HCT116 (cell line): ENCODE results near the gene PRMT5. TPM values are rescaled to one million over a fixed set of nuclear protein-coding genes. Genes with fewer than 3 reads are reported as not detected.

Source experiments
- ATAC-seq: fragments of 200-7000 bp; cut with Tn5 transposase; 2 replicates; pipeline ENCODE4 v1.9.1; 2020; ENCODE audit warnings: mild to moderate bottlenecking, moderate library complexity
- BruUV-seq: library from RNA; stranded (reverse); fragments of 400-500 nt; replicated peaks from 2 replicates; lab custom pipeline; 2021; lab: Mats Ljungman, UMichigan
- CTCF ChIA-PET: fragments of 300-600 bp; sonication (Branson Sonifier 250); formaldehyde crosslinking; loops from one replicate; lab custom pipeline; 2021; ENCODE audit warnings: antibody characterized with exemption; lab: Charles Lee
- POLR2A ChIA-PET: fragments of 300-600, 350-600 bp; sonication (Branson Sonifier 250); formaldehyde crosslinking; loops from one replicate; lab custom pipeline; 2021; ENCODE audit warnings: antibody characterized with exemption; lab: Charles Lee
- RAD21 ChIA-PET, 2 experiments: fragments of 300-600 bp; sonication (Branson Sonifier 250); formaldehyde crosslinking; loops; one replicate each; lab custom pipeline; 2023; ENCODE audit warnings: low total read pairs in 2 of 2; ENCODE audit not compliant: uncharacterized antibody in 2 of 2, unreplicated experiment in 2 of 2, low non-redundant PET in 1 of 2; lab: Charles Lee
- DNase-seq: peaks from one replicate; pipeline ENCODE4 v3.0.0-alpha.2; 2010; ENCODE audit warnings: low read depth, low spot score
- H2AFZ ChIP-seq: fragments of 200-600 bp; shearing (Covaris generic), sonication (generic); 2 replicates; pipeline ENCODE4 v1.6.1; 2017; ENCODE audit warnings: low read depth, mixed run types, mixed read lengths, antibody characterized with exemption, low read length; ENCODE audit not compliant: poor library complexity, severe bottlenecking
- H3K27ac ChIP-seq: 2 replicates; pipeline ENCODE4 v1.5.1; 2012; ENCODE audit warnings: low read depth, low read length
- H3K27me3 ChIP-seq: fragments of 200-600 bp; sonication (generic); 2 replicates; pipeline ENCODE4 v1.6.1; 2016; ENCODE audit warnings: mixed run types, low read length, mixed read lengths; ENCODE audit not compliant: insufficient read depth
- H3K36me3 ChIP-seq, 2 experiments: fragments of 200-500 bp in 1 of 2; fragments of 200-600 bp in 1 of 2; sonication (Bioruptor generic) in 1 of 2; sonication (generic) in 1 of 2; 2 replicates each; pipeline versions ENCODE4 v1.5.1 to v1.6.1; 2014 to 2016; ENCODE audit warnings: low read length in 2 of 2, inconsistent platforms in 1 of 2, mixed read lengths in 1 of 2, mixed run types in 1 of 2; ENCODE audit not compliant: insufficient read depth in 2 of 2, control insufficient read depth in 1 of 2
- H3K4me1 ChIP-seq, 2 experiments: fragments of 200-600 bp in 1 of 2; sonication (generic) in 1 of 2; 2 replicates each; pipeline versions ENCODE4 v1.5.1 to v1.6.1; 2012 to 2017; ENCODE audit warnings: low read length in 2 of 2, inconsistent platforms in 1 of 2, mild to moderate bottlenecking in 1 of 2, mixed read lengths in 1 of 2, mixed run types in 1 of 2, moderate library complexity in 1 of 2; ENCODE audit not compliant: insufficient read depth in 2 of 2, control insufficient read depth in 1 of 2
- H3K4me2 ChIP-seq: fragments of 200-600 bp; sonication (generic); 2 replicates; pipeline ENCODE4 v1.6.1; 2017; ENCODE audit warnings: mixed run types, low read length, mixed read lengths
- H3K4me3 ChIP-seq, 2 experiments: fragments of 200-600 bp in 1 of 2; sonication (generic) in 1 of 2; replicated peaks in 1 of 2; 2 replicates each; pipeline ENCODE4 v1.5.1; 2011 to 2016; ENCODE audit warnings: low read length in 2 of 2, control low read depth in 1 of 2, low read depth in 1 of 2, mild to moderate bottlenecking in 1 of 2, mixed read lengths in 1 of 2, mixed run types in 1 of 2
- H3K79me2 ChIP-seq: fragments of 200-600 bp; sonication (generic); 2 replicates; pipeline ENCODE4 v1.6.1; 2017; ENCODE audit warnings: mild to moderate bottlenecking, mixed run types, low read length, moderate library complexity, mixed read lengths; ENCODE audit not compliant: insufficient read depth
- H3K9ac ChIP-seq: fragments of 200-600 bp; sonication (generic); 2 replicates; pipeline ENCODE4 v1.6.1; 2016; ENCODE audit warnings: low read length, mixed read lengths
- H3K9me2 ChIP-seq: fragments of 200-600 bp; sonication (generic), shearing (Covaris generic); 2 replicates; pipeline ENCODE4 v1.6.1; 2017; ENCODE audit warnings: mixed run types, mild to moderate bottlenecking, moderate library complexity; ENCODE audit not compliant: insufficient read depth
- H3K9me3 ChIP-seq, 2 experiments: fragments of 200-500 bp in 1 of 2; fragments of 200-600 bp in 1 of 2; sonication (Bioruptor generic) in 1 of 2; sonication (generic) in 1 of 2; 2 replicates each; pipeline ENCODE4 v1.6.1; 2014 to 2017; ENCODE audit warnings: low read length in 2 of 2, mixed read lengths in 2 of 2, inconsistent platforms in 1 of 2, low read depth in 1 of 2, mild to moderate bottlenecking in 1 of 2, mixed run types in 1 of 2, moderate library complexity in 1 of 2; ENCODE audit not compliant: control insufficient read depth in 1 of 2, insufficient read depth in 1 of 2
- H4K20me1 ChIP-seq: fragments of 200-600 bp; sonication (generic), shearing (Covaris generic); 2 replicates; pipeline ENCODE4 v1.6.1; 2017; ENCODE audit warnings: mixed run types, mild to moderate bottlenecking, moderate library complexity; ENCODE audit not compliant: insufficient read depth
- CBX3 ChIP-seq: IDR thresholded peaks from 2 replicates; pipeline ENCODE4 v1.6.1; 2012; ENCODE audit warnings: low read depth
- FOSL1 ChIP-seq: IDR thresholded peaks from 2 replicates; pipeline ENCODE4 v1.6.1; 2012; ENCODE audit warnings: low read depth
- SP1 ChIP-seq: IDR thresholded peaks from 2 replicates; pipeline ENCODE4 v1.6.1; 2012; ENCODE audit warnings: low read depth
- ZFX ChIP-seq: fragments of 450-650 bp; IDR thresholded peaks from 2 replicates; pipeline ENCODE4 v1.6.1; 2017
- intact Hi-C: fragments of 100-400 bp; cut with micrococcal nuclease; formaldehyde crosslinking; loops from 2 replicates; pipeline ENCODE4 v1.10.0; 2022
- total RNA-seq: library from RNA; stranded (reverse); gene quantifications from one replicate; pipeline ENCODE4 v1.2.1, GENCODE V29; 2021; ENCODE audit not compliant: unreplicated experiment
- TF ChIP-seq, protein P1 (sequence below): IDR thresholded peaks from 2 replicates; pipeline ENCODE4 v1.6.1; 2011; ENCODE audit warnings: mild to moderate bottlenecking, low read length, moderate library complexity; ENCODE audit not compliant: insufficient replicate concordance; ENCODE audit errors: extremely low read depth

PRMT5 gene
- total RNA-seq, 1 experiment from 2014 or later = 186 TPM

DNA sequence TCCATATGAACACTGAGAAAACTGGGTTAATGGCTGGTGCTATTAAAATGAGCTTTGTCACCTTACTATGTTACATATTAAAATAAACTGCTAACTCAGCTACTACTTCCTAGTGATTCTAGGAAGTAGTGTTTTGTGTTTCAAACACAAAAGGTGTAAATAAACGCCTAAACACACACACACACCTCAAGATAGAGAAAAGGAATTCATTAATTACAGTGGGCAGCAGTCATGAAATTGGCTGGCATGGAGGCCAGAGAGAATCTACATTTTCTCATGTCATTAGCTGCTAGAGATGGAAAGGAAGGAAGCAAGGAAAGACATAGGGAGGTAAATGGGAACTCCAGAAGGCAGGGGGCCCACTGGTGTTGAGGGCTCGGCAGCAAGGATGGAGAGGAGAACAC lies 787 bp upstream of the PRMT5 start:
- Histone ChIP-seq H3K9ac (peak overlapping the region; percentile 90), H3K36me3 (peaks cover 13 to 21% of the 10 kb centered on the region in 2 experiments), H3K27me3 (no peaks in the 10 kb centered on the region), H2AFZ (peak overlapping the region; percentile 47), H3K9me2 (no peaks in the 10 kb centered on the region), H3K4me1 (peaks cover 31 to 64% of the 10 kb centered on the region in 2 experiments), H3K27ac (peak overlapping the region; percentile 79), H3K4me3 (peak overlapping the region; percentile 75 to 96), H4K20me1 (no peaks in the 10 kb centered on the region), H3K9me3 (no peaks in the 10 kb centered on the region), H3K4me2 (peak overlapping the region; percentile 91), H3K79me2 (peaks cover 38% of the 10 kb centered on the region)
- TF ChIP-seq SP1 = no peak
- no peak for TF ChIP-seq FOSL1
- TF ChIP-seq, protein P1, sequence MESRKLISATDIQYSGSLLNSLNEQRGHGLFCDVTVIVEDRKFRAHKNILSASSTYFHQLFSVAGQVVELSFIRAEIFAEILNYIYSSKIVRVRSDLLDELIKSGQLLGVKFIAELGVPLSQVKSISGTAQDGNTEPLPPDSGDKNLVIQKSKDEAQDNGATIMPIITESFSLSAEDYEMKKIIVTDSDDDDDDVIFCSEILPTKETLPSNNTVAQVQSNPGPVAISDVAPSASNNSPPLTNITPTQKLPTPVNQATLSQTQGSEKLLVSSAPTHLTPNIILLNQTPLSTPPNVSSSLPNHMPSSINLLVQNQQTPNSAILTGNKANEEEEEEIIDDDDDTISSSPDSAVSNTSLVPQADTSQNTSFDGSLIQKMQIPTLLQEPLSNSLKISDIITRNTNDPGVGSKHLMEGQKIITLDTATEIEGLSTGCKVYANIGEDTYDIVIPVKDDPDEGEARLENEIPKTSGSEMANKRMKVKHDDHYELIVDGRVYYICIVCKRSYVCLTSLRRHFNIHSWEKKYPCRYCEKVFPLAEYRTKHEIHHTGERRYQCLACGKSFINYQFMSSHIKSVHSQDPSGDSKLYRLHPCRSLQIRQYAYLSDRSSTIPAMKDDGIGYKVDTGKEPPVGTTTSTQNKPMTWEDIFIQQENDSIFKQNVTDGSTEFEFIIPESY = no peak
- no peak for TF ChIP-seq CBX3
- TF ChIP-seq ZFX = no peak
- intact Hi-C loops = loop anchor here (2.0 kb wide), 1 partner anchor 53 kb away; the partner anchor contains the start of gene AJUBA
- ChIA-PET RAD21 (interaction anchor here in 1 of 2 experiments (0.8 kb wide), 1 partner anchor 48 kb away, joined by 4 read pairs; no protein-coding TSS in a partner anchor), CTCF (interaction anchor here (0.8 to 2.4 kb wide), 21 partner anchors 10 to 341 kb away, joined by 3 to 20 read pairs (median 5); partner anchors contain the start of genes ACIN1, AJUBA, C14orf119 and CDH24), POLR2A (interaction anchor here (0.6 to 3.8 kb wide), 6 partner anchors 12 to 77 kb away, joined by 3 to 29 read pairs (median 6); partner anchors contain the start of genes AJUBA, HAUS4 and RBM23)
- no peak for DNase-seq
- ATAC-seq = no peak
- no TSS peak for BruUV-seq
